ENCODE results near the gene ZFAND3.

- no peak for TF ChIP-seq CTCF (IDR thresholded peaks at IDR 0.05; ENCODE audit: poor library complexity)
- TF ChIP-seq EZH2 (IDR thresholded peaks at IDR 0.05; ENCODE audit: borderline replicate concordance), result no peak
- TF ChIP-seq EZH2phosphoT487 (IDR thresholded peaks at IDR 0.05; ENCODE audit: low read depth, severe bottlenecking, unreplicated experiment), result no peak
Observed at GRCh38 chr6:38078671-38079070, 259.1 kb downstream of the ZFAND3 start.

Measured in hepatocyte (in vitro differentiated cells).